ENCODE data around the gene ATRIP.
"Not testable (repeated sequence)": the region's sequence is repeated elsewhere in the genome, so short reads cannot be mapped to it uniquely, and the experiment has no call there.

Gene ATRIP

GRCh38 chr3:48445277-48445882 lies 1.2 kb upstream of the ATRIP start:
- TF ChIP-seq CTCF (IDR thresholded peaks at IDR 0.05; ENCODE audit: low read depth, low read length) = no peak
- no peak for DNase-seq (ENCODE audit: extremely low read depth, low read depth)

GRCh38 chr3:48446043-48446424 lies 503 bp upstream of the ATRIP start:
- no peak for DNase-seq (ENCODE audit: extremely low read depth, low read depth)
- TF ChIP-seq CTCF (IDR thresholded peaks at IDR 0.05; ENCODE audit: low read depth, low read length) = no peak

- no peak for TF ChIP-seq CTCF (IDR thresholded peaks at IDR 0.05; ENCODE audit: low read depth, low read length)
- DNase-seq (ENCODE audit: extremely low read depth, low read depth) = no peak
These were observed 4.7 kb downstream of the ATRIP start for GRCh38 chr3:48451270-48451669.

- no peak for DNase-seq (ENCODE audit: extremely low read depth, low read depth)
- no peak for TF ChIP-seq CTCF (IDR thresholded peaks at IDR 0.05; ENCODE audit: low read depth, low read length)
These were observed 9.9 kb downstream of the ATRIP start for GRCh38 chr3:48456456-48456855.

- DNase-seq (ENCODE audit: extremely low read depth, low read depth) = no peak
- TF ChIP-seq CTCF (IDR thresholded peaks at IDR 0.05; ENCODE audit: low read depth, low read length) = no peak
These were observed 12.8 kb downstream of the ATRIP start for GRCh38 chr3:48459331-48459730.

- TF ChIP-seq CTCF (IDR thresholded peaks at IDR 0.05; ENCODE audit: low read depth, low read length) = no peak
- DNase-seq (ENCODE audit: extremely low read depth, low read depth) = no peak
These were observed 13.4 kb downstream of the ATRIP start for GRCh38 chr3:48459773-48460516.

- no peak for TF ChIP-seq CTCF (IDR thresholded peaks at IDR 0.05; ENCODE audit: low read depth, low read length)
- no peak for DNase-seq (ENCODE audit: extremely low read depth, low read depth)
These were observed 14.0 kb downstream of the ATRIP start for GRCh38 chr3:48460517-48460902.

GRCh38 chr3:48461767-48462166 lies 15.2 kb downstream of the ATRIP start:
- not testable (repeated sequence) for DNase-seq (ENCODE audit: extremely low read depth, low read depth)
